Cerebellar cortex (tissue), 1 donor: ENCODE measurements around the gene THBS3.
"Not testable (repeated sequence)": the region's sequence is repeated elsewhere in the genome, so short reads cannot be mapped to it uniquely, and the experiment has no call there.

ENCODE experiments used
- DNase-seq: peaks from one replicate; pipeline ENCODE4 v3.0.0-alpha.2; 2015; ENCODE audit warnings: low spot score

Gene THBS3

GRCh38 chr1:155206891-155207805, 549 bp downstream of the THBS3 start:
- peak; percentile 88 for DNase-seq

GRCh38 chr1:155205969-155206593, 1.6 kb downstream of the THBS3 start:
- DNase-seq = no peak

GRCh38 chr1:155205035-155205434, 2.7 kb downstream of the THBS3 start:
- no peak for DNase-seq

GRCh38 chr1:155202731-155203515, 4.8 kb downstream of the THBS3 start:
- DNase-seq = no peak

- no peak for DNase-seq
Measured at GRCh38 chr1:155202198-155202597, 5.5 kb downstream of the THBS3 start.

- DNase-seq = no peak
Measured at GRCh38 chr1:155200920-155201319, 6.8 kb downstream of the THBS3 start.

- no peak for DNase-seq
Measured at GRCh38 chr1:155199792-155200191, 7.9 kb downstream of the THBS3 start.

GRCh38 chr1:155198547-155198906, 9.2 kb downstream of the THBS3 start:
- no peak for DNase-seq

- no peak for DNase-seq
Measured at GRCh38 chr1:155197901-155198546, 9.7 kb downstream of the THBS3 start.

GRCh38 chr1:155196893-155197638, 10.6 kb downstream of the THBS3 start:
- no peak for DNase-seq

- DNase-seq = no peak
Measured at GRCh38 chr1:155196103-155196892, 11.4 kb downstream of the THBS3 start.

- no peak for DNase-seq
Measured at GRCh38 chr1:155195201-155196102, 12.2 kb downstream of the THBS3 start.

- DNase-seq = not testable (repeated sequence)
Measured at GRCh38 chr1:155193991-155194240, 13.8 kb downstream of the THBS3 start.

GRCh38 chr1:155193275-155193990, 14.3 kb downstream of the THBS3 start:
- peak; percentile 81 for DNase-seq

- no peak for DNase-seq
Measured at GRCh38 chr1:155192346-155193274, 15.1 kb downstream of the THBS3 start.

- no peak for DNase-seq
Measured at GRCh38 chr1:155191904-155192303, 15.8 kb downstream of the THBS3 start.

- not testable (repeated sequence) for DNase-seq
Measured at GRCh38 chr1:155189926-155190325, 17.8 kb downstream of the THBS3 start.

GRCh38 chr1:155188268-155188667, 19.4 kb downstream of the THBS3 start:
- DNase-seq = no peak
